22Rv1 (cell line): ENCODE data around the gene MAPK13.

ENCODE experiments used
- CTCF ChIP-seq: fragments of 450-650 bp; IDR thresholded peaks from 2 replicates; pipeline ENCODE4 v1.5.1; 2017; ENCODE audit warnings: mild to moderate bottlenecking
- ZFX ChIP-seq: fragments of 450-650 bp; IDR thresholded peaks from 2 replicates; pipeline ENCODE4 v1.6.1; 2017; ENCODE audit warnings: antibody characterized with exemption, borderline replicate concordance

- TF ChIP-seq CTCF: no peak
- no peak for TF ChIP-seq ZFX
Observed at GRCh38 chr6:36187446-36187845, 57.1 kb downstream of the MAPK13 start.
